ENCODE measurements around the gene DGKZ. TPM values are rescaled to one million over a fixed set of nuclear protein-coding genes. Genes with fewer than 3 reads are reported as not detected.

The DGKZ gene
- polyA plus RNA-seq, 5 donors = 26.6 to 53.1 (median 32.4) TPM

- peak; percentile 60 to 71 for DNase-seq
Measured at GRCh38 chr11:46381048-46381818, 34.0 kb downstream of the DGKZ start, which contains the start of gene MDK. Gene MDK (plus strand): TSS chr11:46381669. CDS start chr11:46382058, 389 bp downstream.

- DNase-seq = no peak
Measured at GRCh38 chr11:46381819-46382645, 34.8 kb downstream of the DGKZ start.

GRCh38 chr11:46382646-46383403, 35.6 kb downstream of the DGKZ start:
- DNase-seq = no peak

GRCh38 chr11:46383404-46383758, 36.1 kb downstream of the DGKZ start:
- no peak for DNase-seq

DNA sequence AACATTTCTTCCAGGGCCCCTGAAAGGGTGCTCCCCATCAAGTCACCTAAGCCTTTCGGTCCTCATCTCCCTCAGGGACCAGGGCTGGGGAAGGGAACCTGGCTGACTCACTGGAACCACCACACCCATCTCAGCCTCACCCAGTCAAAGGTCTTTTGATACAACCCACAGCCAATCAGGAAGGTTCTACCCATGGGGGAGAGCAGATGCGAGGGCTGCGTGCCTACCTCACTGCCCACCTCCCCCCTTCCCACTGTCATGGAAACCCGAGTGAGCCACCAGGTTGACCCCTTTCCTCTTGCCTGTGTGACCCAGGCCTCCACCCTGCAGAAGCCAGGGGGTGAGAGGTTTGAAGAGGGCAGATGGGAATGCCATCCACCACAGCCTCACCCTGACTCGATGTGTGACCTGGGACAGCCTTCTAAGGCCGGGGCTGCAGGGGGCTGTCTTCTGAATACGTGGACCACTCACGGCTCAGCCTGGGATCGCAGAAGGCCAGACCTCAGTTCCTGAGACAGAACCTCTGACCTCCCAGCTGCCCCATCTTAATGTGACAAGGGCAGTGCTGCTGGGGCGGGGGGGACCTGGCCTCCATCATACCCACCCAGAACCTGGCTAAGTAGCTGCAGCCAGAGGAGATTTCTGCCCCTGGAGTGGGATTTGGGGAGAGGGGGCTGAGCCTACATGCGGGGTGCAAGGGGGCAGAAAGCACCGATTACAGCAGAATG, 36.9 kb downstream of the DGKZ start:
- no peak for DNase-seq

DNA sequence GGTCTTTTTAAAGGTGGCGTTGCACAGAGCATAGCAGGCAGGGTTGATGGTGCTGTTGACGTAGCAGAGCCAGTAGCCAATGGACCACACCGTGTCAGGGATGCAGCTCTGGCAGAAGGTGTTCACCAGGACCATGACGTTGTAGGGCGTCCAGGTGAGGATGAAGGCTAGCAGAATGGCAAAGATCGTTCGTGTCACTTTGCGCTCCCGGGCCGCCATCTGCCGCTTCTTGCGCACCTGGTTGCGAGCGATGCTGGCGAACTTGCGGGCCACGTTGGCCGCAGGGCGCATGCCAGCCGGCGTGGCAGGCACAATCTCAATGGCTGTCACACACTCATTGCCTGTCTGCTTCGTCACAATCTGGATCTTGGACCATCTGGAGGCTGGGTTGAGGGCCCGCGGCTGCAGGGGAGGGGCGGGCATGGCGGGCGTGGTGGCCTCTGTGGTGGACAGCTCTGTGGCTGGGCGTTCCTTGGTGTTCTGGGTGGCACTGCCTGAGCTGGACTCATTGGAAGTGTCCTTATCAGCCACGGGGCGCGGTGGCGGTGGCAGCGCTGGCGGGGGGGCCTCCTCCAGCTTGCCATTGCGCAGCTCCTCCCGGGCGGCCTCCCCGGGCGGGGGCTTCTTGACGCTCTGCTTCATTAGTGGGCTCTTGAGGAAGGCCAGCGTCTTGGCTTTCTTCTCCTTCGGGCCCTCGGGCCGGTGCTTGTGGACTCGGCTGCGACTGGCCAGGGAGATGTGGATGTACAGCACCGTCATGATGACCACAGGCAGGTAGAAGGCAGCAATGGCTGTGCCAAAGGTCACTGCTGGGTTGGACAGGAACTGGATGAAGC, 38.1 kb downstream of the DGKZ start:
- no peak for DNase-seq

GRCh38 chr11:46386005-46386578, 38.8 kb downstream of the DGKZ start:
- no peak for DNase-seq

DNA sequence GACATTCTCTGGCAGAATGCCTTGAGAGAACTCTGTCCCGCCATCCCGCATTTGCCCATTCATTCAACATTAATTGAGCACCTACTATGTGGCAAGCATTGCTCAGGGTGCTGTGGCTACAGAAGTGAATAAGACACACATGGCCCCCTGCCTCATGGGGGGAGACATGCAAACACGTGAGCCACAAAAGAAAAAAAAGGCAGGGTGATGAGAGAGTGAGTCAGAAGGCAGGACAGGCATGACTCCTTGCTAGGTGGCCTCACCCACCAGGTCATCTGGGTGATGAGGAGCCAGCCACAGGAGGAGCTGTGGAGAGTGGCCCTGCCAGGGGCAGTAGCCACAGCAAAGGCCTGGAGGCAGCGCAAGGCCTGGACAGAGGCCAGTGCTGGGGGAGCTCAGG, 39.4 kb downstream of the DGKZ start:
- no peak for DNase-seq

DNA sequence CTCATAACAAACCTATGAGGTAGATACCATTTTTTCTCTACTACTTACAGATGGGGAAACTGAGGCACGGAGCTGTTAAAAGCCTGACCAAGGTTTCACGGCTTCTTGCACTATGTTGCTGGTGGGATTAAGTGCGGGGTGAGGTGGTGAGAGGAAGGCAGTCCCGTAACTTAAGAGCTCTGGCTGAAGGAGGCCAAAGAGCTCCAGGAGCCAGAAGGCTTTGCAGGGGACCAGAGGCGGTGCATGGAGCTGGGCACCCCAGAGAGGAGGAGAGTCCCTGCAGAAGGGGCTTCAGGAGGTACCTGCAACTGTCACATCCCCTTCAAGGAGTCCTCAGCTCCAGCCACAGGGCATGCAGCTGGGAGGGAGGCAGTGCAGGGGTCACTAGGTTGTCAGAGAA, 40.2 kb downstream of the DGKZ start:
- no peak for DNase-seq

DNA sequence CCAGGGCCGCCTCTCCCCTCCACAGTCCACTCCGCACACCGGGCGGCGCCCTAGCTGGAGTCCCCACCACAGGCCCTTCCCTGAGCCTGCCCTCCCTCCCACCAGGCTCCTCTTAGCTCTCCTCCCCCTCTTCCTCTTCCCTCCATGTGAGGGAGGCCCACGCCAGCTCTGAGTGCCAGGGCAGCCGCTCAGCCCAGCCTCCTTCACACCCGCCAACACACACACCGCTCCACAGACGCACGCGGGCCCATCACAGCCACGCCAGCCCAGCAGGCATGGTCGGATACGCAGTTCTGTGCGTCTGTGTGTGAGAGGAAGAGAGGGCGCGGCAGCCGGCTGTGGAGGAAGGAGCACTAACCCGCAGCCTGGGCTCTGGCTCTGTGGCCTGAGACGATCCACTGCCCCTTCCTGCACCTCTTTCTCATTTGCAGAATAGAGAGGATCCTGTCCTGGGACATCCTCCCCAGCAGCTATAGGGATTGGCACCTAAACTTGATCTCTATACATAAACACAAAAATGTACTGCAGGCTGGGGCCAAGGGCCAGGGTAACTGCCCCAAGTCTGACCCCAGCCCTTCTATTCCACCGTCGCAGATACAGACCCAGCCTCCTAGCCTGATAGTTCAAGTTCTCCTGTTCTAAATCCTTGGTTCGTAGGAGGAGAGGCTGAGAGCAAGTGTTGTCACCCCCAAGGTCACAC, 40.8 kb downstream of the DGKZ start:
- DNase-seq = no peak

GRCh38 chr11:46388619-46389449, 41.6 kb downstream of the DGKZ start:
- DNase-seq = no peak

DNA sequence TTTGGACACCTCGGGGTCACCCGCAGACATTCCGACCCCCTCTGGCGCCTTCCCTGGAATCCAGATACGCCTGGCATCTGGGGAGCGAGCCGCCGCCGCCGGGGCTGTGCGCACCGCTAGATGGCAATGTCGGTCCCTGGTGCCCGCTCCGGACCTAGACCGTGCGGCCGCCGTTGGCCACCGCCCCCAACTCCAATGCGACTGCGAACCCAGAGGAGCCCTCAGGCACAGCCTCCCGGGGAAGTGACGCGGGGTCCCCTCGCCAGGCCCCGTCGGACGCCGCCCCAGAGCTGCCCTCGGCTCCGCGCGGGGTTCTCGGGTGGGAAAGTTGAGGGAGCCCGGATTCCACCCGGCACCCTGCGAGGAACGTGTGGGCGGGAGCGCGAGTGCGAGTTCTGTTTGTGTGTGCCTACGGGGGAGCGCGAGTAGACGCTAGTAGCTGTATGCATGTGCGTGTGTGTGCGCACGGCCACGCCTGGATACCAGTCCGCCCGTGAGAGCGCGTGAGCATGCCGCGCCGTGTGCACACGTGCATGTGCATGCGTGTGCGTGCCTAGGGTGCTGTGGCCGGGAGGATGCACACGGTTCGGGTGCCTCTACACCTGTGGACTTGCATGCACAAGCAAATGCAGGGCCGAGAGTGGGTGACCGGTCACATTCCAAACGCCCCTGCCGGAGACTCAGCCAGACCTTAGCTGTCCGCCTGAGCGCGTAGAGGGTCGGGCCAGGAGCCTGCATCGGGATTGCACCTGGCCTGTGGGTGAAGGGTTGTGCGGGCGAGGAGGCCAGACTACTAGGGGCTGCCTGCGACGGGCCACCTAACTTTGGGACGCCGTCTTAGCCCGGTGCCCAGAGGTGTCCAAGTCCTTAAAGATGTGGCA, 42.4 kb downstream of the DGKZ start:
- peak in 1 of 2 donors; percentile 56 for DNase-seq

- DNase-seq = no peak
Measured at GRCh38 chr11:46390331-46391171, 43.3 kb downstream of the DGKZ start.

- no peak for DNase-seq
Measured at GRCh38 chr11:46391186-46391577, 43.9 kb downstream of the DGKZ start.

GRCh38 chr11:46391578-46392420, 44.5 kb downstream of the DGKZ start, which contains the start of gene CHRM4:
Gene CHRM4 (minus strand): TSS chr11:46391776. CDS start chr11:46386557, 5,219 bp downstream.
- no peak for DNase-seq
